ENCODE measurements around the gene IL18BP.

- TF ChIP-seq SAFB2 (CRISPR knock-in tag; IDR thresholded peaks at IDR 0.05; ENCODE audit: borderline replicate concordance, low read depth) (no peak), ZNF530 (CRISPR knock-in tag; IDR thresholded peaks at IDR 0.05; ENCODE audit: low read depth) (no peak), JDP2 (CRISPR knock-in tag; IDR thresholded peaks at IDR 0.05; ENCODE audit: borderline replicate concordance) (no peak), KLF9 (CRISPR knock-in tag; IDR thresholded peaks at IDR 0.05; ENCODE audit: low read depth) (no peak), NRL (CRISPR knock-in tag; IDR thresholded peaks at IDR 0.05; ENCODE audit: borderline replicate concordance) (no peak), ATF7 (IDR thresholded peaks at IDR 0.05) (no peak), ATF7 (CRISPR knock-in tag; IDR thresholded peaks at IDR 0.05) (no peak), CEBPG (CRISPR knock-in tag; IDR thresholded peaks at IDR 0.05) (no peak), ZSCAN20 (CRISPR knock-in tag; IDR thresholded peaks at IDR 0.05; ENCODE audit: borderline replicate concordance) (no peak), ARHGAP35 (CRISPR knock-in tag; IDR thresholded peaks at IDR 0.05; ENCODE audit: borderline replicate concordance) (no peak)
- TF ChIP-seq, protein P1, sequence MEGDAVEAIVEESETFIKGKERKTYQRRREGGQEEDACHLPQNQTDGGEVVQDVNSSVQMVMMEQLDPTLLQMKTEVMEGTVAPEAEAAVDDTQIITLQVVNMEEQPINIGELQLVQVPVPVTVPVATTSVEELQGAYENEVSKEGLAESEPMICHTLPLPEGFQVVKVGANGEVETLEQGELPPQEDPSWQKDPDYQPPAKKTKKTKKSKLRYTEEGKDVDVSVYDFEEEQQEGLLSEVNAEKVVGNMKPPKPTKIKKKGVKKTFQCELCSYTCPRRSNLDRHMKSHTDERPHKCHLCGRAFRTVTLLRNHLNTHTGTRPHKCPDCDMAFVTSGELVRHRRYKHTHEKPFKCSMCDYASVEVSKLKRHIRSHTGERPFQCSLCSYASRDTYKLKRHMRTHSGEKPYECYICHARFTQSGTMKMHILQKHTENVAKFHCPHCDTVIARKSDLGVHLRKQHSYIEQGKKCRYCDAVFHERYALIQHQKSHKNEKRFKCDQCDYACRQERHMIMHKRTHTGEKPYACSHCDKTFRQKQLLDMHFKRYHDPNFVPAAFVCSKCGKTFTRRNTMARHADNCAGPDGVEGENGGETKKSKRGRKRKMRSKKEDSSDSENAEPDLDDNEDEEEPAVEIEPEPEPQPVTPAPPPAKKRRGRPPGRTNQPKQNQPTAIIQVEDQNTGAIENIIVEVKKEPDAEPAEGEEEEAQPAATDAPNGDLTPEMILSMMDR (CRISPR knock-in tag; IDR thresholded peaks at IDR 0.05), result no peak
- TF ChIP-seq, protein P2, sequence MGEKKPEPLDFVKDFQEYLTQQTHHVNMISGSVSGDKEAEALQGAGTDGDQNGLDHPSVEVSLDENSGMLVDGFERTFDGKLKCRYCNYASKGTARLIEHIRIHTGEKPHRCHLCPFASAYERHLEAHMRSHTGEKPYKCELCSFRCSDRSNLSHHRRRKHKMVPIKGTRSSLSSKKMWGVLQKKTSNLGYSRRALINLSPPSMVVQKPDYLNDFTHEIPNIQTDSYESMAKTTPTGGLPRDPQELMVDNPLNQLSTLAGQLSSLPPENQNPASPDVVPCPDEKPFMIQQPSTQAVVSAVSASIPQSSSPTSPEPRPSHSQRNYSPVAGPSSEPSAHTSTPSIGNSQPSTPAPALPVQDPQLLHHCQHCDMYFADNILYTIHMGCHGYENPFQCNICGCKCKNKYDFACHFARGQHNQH (CRISPR knock-in tag; IDR thresholded peaks at IDR 0.05), result no peak
These were observed 8.0 kb upstream of the IL18BP start for GRCh38 chr11:71990701-71991100.
